Fibroblast of lung (primary cell): ENCODE results near the gene NUP210.

Experiments
- CTCF ChIP-seq, 2 donors: IDR thresholded peaks in 1 of 2; conservative IDR thresholded peaks in 1 of 2; 1 replicate in 1 of 2; 2 replicates in 1 of 2; pipeline ENCODE4 v1.5.1; 2011 to 2012; ENCODE audit warnings: low read length in 2 of 2, control low read depth in 1 of 2, inconsistent platforms in 1 of 2, low read depth in 1 of 2, mild to moderate bottlenecking in 1 of 2
- EZH2 ChIP-seq: IDR thresholded peaks from 2 replicates; pipeline ENCODE4 v1.5.1; 2012; ENCODE audit warnings: low read length, control low read depth, mild to moderate bottlenecking; ENCODE audit errors: missing control alignments

- TF ChIP-seq EZH2 (no peak), CTCF (conservative IDR thresholded peaks at IDR 0.05 in 1 of 2, IDR thresholded peaks at IDR 0.05 in 1 of 2; ENCODE audit: low read depth in 1 of 2, low read length in 2 of 2) (peak in 1 of 2 donors; percentile 3)
Observed at GRCh38 chr3:13391308-13391707, 28.8 kb downstream of the NUP210 start.
